GM12878 (cell line): ENCODE results near the gene ZFC3H1. TPM values are rescaled to one million over a fixed set of nuclear protein-coding genes. Genes with fewer than 3 reads are reported as not detected.

Source experiments
- ATAC-seq: fragments of 200-7000 bp; cut with Tn5 transposase; 3 replicates; pipeline ENCODE4 v1.9.1; 2020; ENCODE audit warnings: mild to moderate bottlenecking, moderate library complexity
- BruUV-seq: library from RNA; stranded (reverse); fragments of 400-500 nt; replicated peaks from 2 replicates; lab custom pipeline; 2021; lab: Mats Ljungman, UMichigan
- CTCF ChIA-PET: fragments of 300-600 bp; sonication (Branson Sonifier 250); formaldehyde crosslinking; extraction: SDS; loops from one replicate; lab custom pipeline; 2021; ENCODE audit warnings: inconsistent platforms; lab: Yijun Ruan, JAX
- POLR2A ChIA-PET: fragments of 350-600 bp; formaldehyde crosslinking; extraction: SDS; loops from one replicate; lab custom pipeline; 2021; ENCODE audit warnings: inconsistent platforms; lab: Charles Lee
- RAD21 ChIA-PET: fragments of 300-600 bp; sonication (Branson Sonifier 250); formaldehyde crosslinking; loops from one replicate; lab custom pipeline; 2023; ENCODE audit warnings: antibody characterized with exemption; ENCODE audit not compliant: unreplicated experiment; lab: Charles Lee
- SMC1A ChIA-PET: fragments of 300-600 bp; sonication (Branson Sonifier 250); formaldehyde crosslinking; loops from one replicate; lab custom pipeline; 2023; ENCODE audit not compliant: unreplicated experiment, uncharacterized antibody; lab: Charles Lee
- DNase-seq: peaks from one replicate; pipeline ENCODE4 v3.0.0-alpha.2; 2011; ENCODE audit warnings: low read depth, low spot score
- FAIRE-seq: peaks from 3 replicates; lab custom pipeline; 2011; peaks lifted over from hg19 to GRCh38; lab: Jason Lieb, UNC
- H2AFZ ChIP-seq: 2 replicates; pipeline ENCODE4 v1.6.0; 2011; ENCODE audit warnings: low read depth, low read length, control low read depth; ENCODE audit not compliant: control insufficient read depth
- H3K27ac ChIP-seq: 2 replicates; pipeline ENCODE4 v1.5.1; 2011; ENCODE audit warnings: control low read depth; ENCODE audit not compliant: control insufficient read depth, insufficient read depth
- H3K27me3 ChIP-seq, 2 experiments: replicated peaks in 1 of 2; 2 replicates each; pipeline versions ENCODE4 v1.6.0 to v1.6.1; 2011; ENCODE audit warnings: low read length in 1 of 2; ENCODE audit not compliant: control insufficient read depth in 2 of 2, insufficient read depth in 2 of 2
- H3K36me3 ChIP-seq, 2 experiments: 2 replicates each; pipeline ENCODE4 v1.5.1; 2011; ENCODE audit warnings: low read length in 1 of 2; ENCODE audit not compliant: control insufficient read depth in 2 of 2, insufficient read depth in 2 of 2
- H3K4me1 ChIP-seq: 2 replicates; pipeline ENCODE4 v1.6.1; 2011; ENCODE audit warnings: mild to moderate bottlenecking, low read length, moderate library complexity, mixed read lengths; ENCODE audit not compliant: control insufficient read depth, insufficient read depth
- H3K4me2 ChIP-seq: 2 replicates; pipeline ENCODE4 v1.6.0; 2011; ENCODE audit warnings: control low read depth; ENCODE audit not compliant: control insufficient read depth, insufficient read depth
- H3K4me3 ChIP-seq: fragments of 200-600 bp; sonication (generic); 2 replicates; pipeline ENCODE4 v1.5.1; 2016
- H3K79me2 ChIP-seq: 2 replicates; pipeline ENCODE4 v1.6.0; 2011; ENCODE audit warnings: low read length; ENCODE audit not compliant: control insufficient read depth, insufficient read depth
- H3K9ac ChIP-seq: 2 replicates; pipeline ENCODE4 v1.8.0; 2011; ENCODE audit warnings: low read length, control low read depth, mixed read lengths; ENCODE audit not compliant: control insufficient read depth, insufficient read depth
- H3K9me3 ChIP-seq: replicated peaks from 3 replicates; pipeline ENCODE4 v1.5.1; 2011; ENCODE audit warnings: mild to moderate bottlenecking, low read length; ENCODE audit not compliant: control insufficient read depth, insufficient read depth
- H4K20me1 ChIP-seq: 2 replicates; pipeline ENCODE4 v1.6.0; 2011; ENCODE audit not compliant: control insufficient read depth, insufficient read depth
- ATF3 ChIP-seq: IDR thresholded peaks from 2 replicates; pipeline ENCODE4 v1.6.1; 2011; ENCODE audit warnings: low read depth, mild to moderate bottlenecking, low read length, moderate library complexity, borderline replicate concordance; ENCODE audit errors: extremely low read depth
- BRCA1 ChIP-seq: IDR thresholded peaks from 2 replicates; pipeline ENCODE4 v1.6.1; 2011; ENCODE audit warnings: low read depth, low read length, improper control_type of control experiment
- CEBPB ChIP-seq, 2 experiments: fragments of 150-350 bp in 1 of 2; IDR thresholded peaks; 2 replicates each; pipeline ENCODE4 v1.6.1; 2012 to 2014; ENCODE audit warnings: low read depth in 2 of 2, low read length in 2 of 2, borderline replicate concordance in 1 of 2, inconsistent platforms in 1 of 2
- ETV6 ChIP-seq, 2 experiments: fragments of 450-650 bp in 1 of 2; IDR thresholded peaks in 1 of 2; conservative IDR thresholded peaks in 1 of 2; 2 replicates each; pipeline ENCODE4 v1.6.1; 2014; ENCODE audit warnings: antibody characterized with exemption in 1 of 2, borderline replicate concordance in 1 of 2, low read depth in 1 of 2, mild to moderate bottlenecking in 1 of 2, moderate library complexity in 1 of 2
- MXI1 ChIP-seq: fragments of 150-350 bp; IDR thresholded peaks from 2 replicates; pipeline ENCODE4 v1.6.1; 2011; ENCODE audit warnings: low read depth, mild to moderate bottlenecking, inconsistent platforms, low read length, improper control_type of control experiment
- NKRF ChIP-seq: fragments of 450-650 bp; conservative IDR thresholded peaks from 2 replicates; pipeline ENCODE4 v1.6.1; 2017; ENCODE audit warnings: mild to moderate bottlenecking, moderate library complexity
- POLR2AphosphoS2 ChIP-seq: IDR thresholded peaks from 2 replicates; pipeline ENCODE4 v1.6.1; 2011; ENCODE audit warnings: low read depth, mild to moderate bottlenecking, low read length, improper control_type of control experiment, moderate library complexity
- SMARCA5 ChIP-seq: fragments of 450-650 bp; IDR thresholded peaks from 2 replicates; pipeline ENCODE4 v1.6.1; 2017; ENCODE audit warnings: mild to moderate bottlenecking
- SMC3 ChIP-seq: IDR thresholded peaks from 2 replicates; pipeline ENCODE4 v1.6.1; 2011; ENCODE audit warnings: low read length, improper control_type of control experiment, borderline replicate concordance
- SPI1 ChIP-seq: IDR thresholded peaks from 2 replicates; pipeline ENCODE4 v1.6.1; 2011; ENCODE audit warnings: low read depth, mild to moderate bottlenecking, low read length, moderate library complexity, borderline replicate concordance; ENCODE audit not compliant: insufficient read depth
- SREBF2 ChIP-seq: IDR thresholded peaks from 2 replicates; pipeline ENCODE4 v1.6.1; 2012; ENCODE audit warnings: mild to moderate bottlenecking, low read length
- TAF1 ChIP-seq: IDR thresholded peaks from 2 replicates; pipeline ENCODE4 v1.6.1; 2011; ENCODE audit warnings: mild to moderate bottlenecking, low read depth, low read length, borderline replicate concordance
- TCF3 ChIP-seq: IDR thresholded peaks from 2 replicates; pipeline ENCODE4 v1.6.1; 2012; ENCODE audit warnings: low read depth, mild to moderate bottlenecking, low read length, borderline replicate concordance; ENCODE audit not compliant: insufficient read depth
- ZBED1 ChIP-seq: IDR thresholded peaks from 2 replicates; pipeline ENCODE4 v1.6.1; 2016; ENCODE audit warnings: borderline replicate concordance
- ZNF384 ChIP-seq: IDR thresholded peaks from 2 replicates; pipeline ENCODE4 v1.6.1; 2012; ENCODE audit warnings: low read depth, mild to moderate bottlenecking, low read length, improper control_type of control experiment, borderline replicate concordance
- WGBS: methylation state at CpG from one replicate; pipeline ENCODE4 v1.1.6; 2016; ENCODE audit warnings: low lambda C conversion rate; ENCODE audit not compliant: insufficient replicate concordance, insufficient coverage; ENCODE audit errors: missing lambda C conversion rate; 5-methylcytosine and 5-hydroxymethylcytosine counted together
- in situ Hi-C: fragments of 300-500 bp; cut with MboI; formaldehyde crosslinking; loops from 9 replicates; pipeline ENCODE4 v1.14.3; 2018; ENCODE audit warnings: mixed read lengths
- intact Hi-C: fragments of 100-400 bp; cut with micrococcal nuclease; formaldehyde crosslinking; loops from one replicate; pipeline ENCODE4 v1.14.2; 2022; ENCODE audit not compliant: unreplicated experiment
- polyA plus RNA-seq, 11 experiments: library from polyadenylated mRNA; depleted of rRNA in 4 of 11; unstranded in 6 of 11; stranded (reverse) in 5 of 11; fragments of >200 nt; fragmentation: Nextera tagmentation in 4 of 11; fragmentation: Illumina TruSeq in 1 of 11; extraction: Ambion mirVana in 4 of 11; extraction: Trizol in 1 of 11; gene quantifications; 1 replicate in 1 of 11; 2 replicates in 10 of 11; pipeline versions ENCODE4 v1.2.1 to v1.2.3, GENCODE V29; 2011 to 2016; ENCODE audit warnings: inconsistent platforms in 2 of 11, missing spikeins in 2 of 11, low read depth in 1 of 11
- total RNA-seq, 4 experiments: library from RNA; depleted of rRNA in 3 of 4; stranded (reverse); fragments of >200 nt in 3 of 4; fragmentation: Illumina TruSeq in 1 of 4; extraction: Trizol in 1 of 4; gene quantifications; 2 replicates each; pipeline versions ENCODE4 v1.2.1 to v1.2.3, GENCODE V29; 2013 to 2021

Gene ZFC3H1
- total and polyA plus RNA-seq, 10 of the 15 experiments (the other 5 are each of a cell fraction or from before 2014, with no cell fraction given) = 11.2 to 88.7 (median 25.9) TPM

- peaks cover 74% of the 10 kb centered on the region for H3K79me2 ChIP-seq
- H3K9ac ChIP-seq = no peak overlapping the region
- no peaks in the 10 kb centered on the region for H3K27me3 ChIP-seq
- DNase-seq (no peak), FAIRE-seq (no peak), ATAC-seq (no peak)
- CTCF ChIA-PET = interaction anchor here (2.4 kb wide), 1 partner anchor 21 kb away, joined by 8 read pairs; no protein-coding TSS in a partner anchor
- RAD21 ChIA-PET = interaction anchor here (1.1 kb wide), 1 partner anchor 90 kb away, joined by 3 read pairs; no protein-coding TSS in a partner anchor
- WGBS = 97% methylated on average over 3 of the region's 3 CpGs
- TF ChIP-seq ZNF384 = no peak
- TF ChIP-seq TAF1 = no peak
- TF ChIP-seq SMC3 = no peak
- no peak for TF ChIP-seq BRCA1
- TF ChIP-seq ETV6 (conservative IDR thresholded peaks at IDR 0.05 in 1 of 2, IDR thresholded peaks at IDR 0.05 in 1 of 2; ENCODE audit: borderline replicate concordance in 1 of 2, low read depth in 1 of 2) = no peak
- no peak for TF ChIP-seq MXI1
- TF ChIP-seq ATF3 = no peak
- TF ChIP-seq ZBED1 = no peak
- TF ChIP-seq SPI1 = no peak
- TF ChIP-seq CEBPB (IDR thresholded peaks at IDR 0.05; ENCODE audit: borderline replicate concordance in 1 of 2, low read depth in 2 of 2, low read length in 2 of 2) = no peak
- TF ChIP-seq SMARCA5 = no peak
- no peak for TF ChIP-seq SREBF2
- no peak for TF ChIP-seq POLR2AphosphoS2
- no peak for TF ChIP-seq NKRF
- no peak for TF ChIP-seq TCF3
- intact Hi-C loops = no loop called here
- in situ Hi-C loops = no loop called here
- H3K36me3 ChIP-seq = peaks cover 0 to 38% of the 10 kb centered on the region in 2 experiments; a peak in 2 of 4 replicates
- peaks cover 17% of the 10 kb centered on the region for H3K9me3 ChIP-seq
- no peak overlapping the region for H3K4me2 ChIP-seq
- BruUV-seq = no TSS peak
- H3K27ac ChIP-seq = no peak overlapping the region
- POLR2A ChIA-PET = no interaction called here
- no peak overlapping the region; the same call in 1 of the 2 replicates for H3K4me3 ChIP-seq
- SMC1A ChIA-PET = interaction anchor here (1.2 to 1.5 kb wide), 2 partner anchors 20 to 27 kb away, joined by 3 read pairs; no protein-coding TSS in a partner anchor
- no peak overlapping the region for H2AFZ ChIP-seq
- no peaks in the 10 kb centered on the region for H4K20me1 ChIP-seq
- no peaks in the 10 kb centered on the region for H3K4me1 ChIP-seq
Observed at GRCh38 chr12:71656740-71657139, 6.9 kb downstream of the ZFC3H1 start.
